GM10248 (cell line): ENCODE data around the gene CLEC3A.
"Not testable (repeated sequence)": the region's sequence is repeated elsewhere in the genome, so short reads cannot be mapped to it uniquely, and the experiment has no call there.

Experiments
- CTCF ChIA-PET: fragments of 300-600 bp; sonication (Branson Sonifier 250); formaldehyde crosslinking; extraction: SDS; loops from one replicate; lab custom pipeline; 2021; ENCODE audit warnings: antibody characterized with exemption; lab: Yijun Ruan, JAX
- POLR2A ChIA-PET: fragments of 350-650 bp; sonication (Branson Sonifier 250); formaldehyde crosslinking; extraction: SDS; loops from one replicate; lab custom pipeline; 2020; ENCODE audit warnings: antibody characterized with exemption; lab: Yijun Ruan, JAX
- DNase-seq: peaks from one replicate; pipeline ENCODE4 v3.0.0; 2012; ENCODE audit errors: extremely low spot score
- TF ChIP-seq, protein P1 (sequence below): IDR thresholded peaks from 2 replicates; pipeline ENCODE4 v1.5.1; 2012; ENCODE audit warnings: mild to moderate bottlenecking, low read depth; ENCODE audit errors: extremely low read depth, missing control alignments, control extremely low read depth

The CLEC3A gene

GRCh38 chr16:77987810-77988209, 34.5 kb upstream of the CLEC3A start:
- CTCF ChIA-PET = interaction anchor here (1.2 to 4.1 kb wide), 3 partner anchors 9 to 15 kb away, joined by 3 to 24 read pairs (median 4); no protein-coding TSS in a partner anchor
- no peak for DNase-seq
- POLR2A ChIA-PET = no interaction called here
- TF ChIP-seq, protein P1, sequence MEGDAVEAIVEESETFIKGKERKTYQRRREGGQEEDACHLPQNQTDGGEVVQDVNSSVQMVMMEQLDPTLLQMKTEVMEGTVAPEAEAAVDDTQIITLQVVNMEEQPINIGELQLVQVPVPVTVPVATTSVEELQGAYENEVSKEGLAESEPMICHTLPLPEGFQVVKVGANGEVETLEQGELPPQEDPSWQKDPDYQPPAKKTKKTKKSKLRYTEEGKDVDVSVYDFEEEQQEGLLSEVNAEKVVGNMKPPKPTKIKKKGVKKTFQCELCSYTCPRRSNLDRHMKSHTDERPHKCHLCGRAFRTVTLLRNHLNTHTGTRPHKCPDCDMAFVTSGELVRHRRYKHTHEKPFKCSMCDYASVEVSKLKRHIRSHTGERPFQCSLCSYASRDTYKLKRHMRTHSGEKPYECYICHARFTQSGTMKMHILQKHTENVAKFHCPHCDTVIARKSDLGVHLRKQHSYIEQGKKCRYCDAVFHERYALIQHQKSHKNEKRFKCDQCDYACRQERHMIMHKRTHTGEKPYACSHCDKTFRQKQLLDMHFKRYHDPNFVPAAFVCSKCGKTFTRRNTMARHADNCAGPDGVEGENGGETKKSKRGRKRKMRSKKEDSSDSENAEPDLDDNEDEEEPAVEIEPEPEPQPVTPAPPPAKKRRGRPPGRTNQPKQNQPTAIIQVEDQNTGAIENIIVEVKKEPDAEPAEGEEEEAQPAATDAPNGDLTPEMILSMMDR = no peak

DNA sequence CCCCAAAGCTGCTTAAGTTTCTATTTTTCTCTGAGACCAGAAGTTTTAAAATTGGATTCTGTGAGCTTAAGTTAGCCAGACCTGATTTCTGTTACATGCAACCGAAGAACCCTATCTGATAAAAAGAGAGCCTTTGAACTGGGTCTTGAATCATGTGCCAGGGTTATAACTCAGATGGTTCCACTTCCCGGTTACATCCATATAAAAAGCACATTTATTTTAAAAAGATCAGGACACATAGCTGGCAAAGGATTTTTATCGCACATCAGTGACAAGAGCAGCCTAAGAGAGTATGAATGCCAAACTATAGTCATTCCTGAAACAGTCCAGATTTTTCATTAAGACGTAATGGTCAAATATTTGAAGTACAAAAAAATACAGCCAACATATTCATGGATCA, 32.5 kb upstream of the CLEC3A start:
- ChIA-PET CTCF (interaction anchor here (4.1 kb wide), 1 partner anchor 13 kb away, joined by 24 read pairs; no protein-coding TSS in a partner anchor), POLR2A (no interaction called here)
- TF ChIP-seq, protein P1 = no peak
- no peak for DNase-seq

GRCh38 chr16:77991701-77992100, 30.6 kb upstream of the CLEC3A start:
- ChIA-PET POLR2A (no interaction called here), CTCF (interaction anchor here (0.7 to 3.5 kb wide), 5 partner anchors 11 to 26 kb away, joined by 3 to 20 read pairs (median 3); no protein-coding TSS in a partner anchor)
- no peak for DNase-seq
- TF ChIP-seq, protein P1 = no peak

- POLR2A ChIA-PET, DNase-seq: not testable (repeated sequence)
- CTCF ChIA-PET = interaction anchor here (0.7 to 3.5 kb wide), 3 partner anchors 10 to 18 kb away, joined by 3 to 20 read pairs (median 3); no protein-coding TSS in a partner anchor
Observed at GRCh38 chr16:77992381-77992780, 30.0 kb upstream of the CLEC3A start.

- ChIA-PET CTCF (interaction anchor here (3.5 kb wide), 1 partner anchor 9 kb away, joined by 20 read pairs; no protein-coding TSS in a partner anchor), POLR2A (no interaction called here)
- TF ChIP-seq, protein P1 = no peak
- no peak for DNase-seq
Observed at GRCh38 chr16:77993111-77993985, 29.0 kb upstream of the CLEC3A start.

GRCh38 chr16:77995843-77996455, 26.4 kb upstream of the CLEC3A start:
- TF ChIP-seq, protein P1 = no peak
- POLR2A ChIA-PET = no interaction called here
- CTCF ChIA-PET = interaction anchor here (0.9 to 1.3 kb wide), 2 partner anchors 8 to 9 kb away, joined by 4 read pairs; no protein-coding TSS in a partner anchor
- DNase-seq = no peak
